Fibroblast of the aortic adventitia (primary cell): ENCODE results near the gene SYP. TPM values are rescaled to one million over a fixed set of nuclear protein-coding genes. Genes with fewer than 3 reads are reported as not detected.

Experiments
- DNase-seq: peaks from one replicate; pipeline ENCODE4 v3.0.0-alpha.2; 2010; ENCODE audit warnings: low read depth
- H3K4me3 ChIP-seq: 2 replicates; pipeline ENCODE4 v1.5.1; 2011; ENCODE audit warnings: low read depth, mild to moderate bottlenecking, control low read depth, low read length, moderate library complexity
- CTCF ChIP-seq: IDR thresholded peaks from 2 replicates; pipeline ENCODE4 v1.5.1; 2011; ENCODE audit warnings: mild to moderate bottlenecking, low read length, control low read depth, inconsistent platforms; ENCODE audit not compliant: insufficient read depth
- total RNA-seq: library from RNA; depleted of rRNA; stranded (reverse); fragments of >200 nt; gene quantifications from 2 replicates; pipeline ENCODE4 v1.2.3, GENCODE V29; 2012; ENCODE audit warnings: low replicate concordance

The SYP gene
- total RNA-seq, 1 donor = 0.18 TPM

- no peak overlapping the region for H3K4me3 ChIP-seq
- TF ChIP-seq CTCF = no peak
- no peak for DNase-seq
These were observed 25.9 kb upstream of the SYP start for GRCh38 chrX:49225858-49226257.

DNA sequence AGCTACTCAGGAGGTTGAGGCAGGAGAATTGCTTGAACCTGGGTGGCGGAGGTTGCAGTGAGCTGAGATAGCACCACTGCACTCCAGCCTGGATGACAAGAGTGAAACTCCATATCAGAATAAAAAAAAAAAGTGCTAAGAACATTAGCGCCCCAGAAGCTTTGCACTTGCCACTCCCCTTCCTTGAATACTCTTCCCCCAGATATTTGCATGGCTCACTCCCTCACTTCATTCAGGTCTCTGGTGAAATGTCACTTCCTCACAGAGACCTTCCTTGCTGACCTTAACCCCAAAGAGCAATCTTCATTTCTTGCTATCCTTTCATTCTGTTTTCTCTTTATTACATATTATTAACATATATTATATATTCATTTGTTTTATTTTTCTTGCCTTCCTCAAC lies 21.9 kb upstream of the SYP start:
- no peak overlapping the region for H3K4me3 ChIP-seq
- no peak for DNase-seq
- TF ChIP-seq CTCF = no peak

DNA sequence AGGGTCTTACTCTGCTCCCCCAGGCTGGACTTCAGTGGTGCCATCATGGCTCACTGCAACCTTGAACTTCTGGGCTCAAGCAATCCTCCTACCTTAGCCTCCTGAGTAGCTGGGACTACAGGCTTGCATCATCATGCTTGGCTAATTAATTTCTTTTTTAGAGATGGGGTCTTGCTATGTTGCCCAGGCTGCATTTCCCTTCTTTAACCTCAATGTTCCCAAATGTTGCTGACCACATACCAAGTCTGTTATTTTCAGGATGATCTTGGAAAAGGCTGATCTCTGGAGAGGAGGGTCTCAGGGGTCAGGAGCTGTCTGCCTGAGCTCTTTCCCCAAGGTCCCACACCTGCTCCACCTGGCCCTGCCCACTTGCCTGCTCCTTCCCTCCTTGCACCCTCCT lies 20.1 kb upstream of the SYP start:
- TF ChIP-seq CTCF = no peak
- DNase-seq = no peak
- H3K4me3 ChIP-seq = no peak overlapping the region

GRCh38 chrX:49214996-49215526 lies 15.1 kb upstream of the SYP start:
- DNase-seq = no peak
- no peak for TF ChIP-seq CTCF
- H3K4me3 ChIP-seq = no peak overlapping the region

DNA sequence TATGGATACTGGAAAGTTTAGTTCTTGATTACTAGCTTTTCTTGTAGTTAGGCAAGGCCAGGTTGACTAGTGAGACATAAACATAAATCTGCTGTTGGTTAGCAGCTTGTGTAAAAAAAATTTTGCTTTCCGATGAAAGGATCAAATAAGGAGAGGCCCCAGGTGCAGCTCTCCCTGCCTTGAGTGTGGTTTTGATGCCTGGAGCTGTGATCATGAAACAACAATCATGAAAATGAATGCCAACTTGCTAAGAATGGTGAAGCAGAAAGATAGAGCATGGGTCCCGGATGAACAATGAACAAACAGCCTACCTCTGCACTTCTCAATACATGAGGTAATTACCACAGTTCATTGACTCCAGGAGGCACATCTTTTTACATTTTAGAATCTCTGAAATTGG lies 14.4 kb upstream of the SYP start:
- H3K4me3 ChIP-seq = no peak overlapping the region
- TF ChIP-seq CTCF = no peak
- DNase-seq = no peak

DNA sequence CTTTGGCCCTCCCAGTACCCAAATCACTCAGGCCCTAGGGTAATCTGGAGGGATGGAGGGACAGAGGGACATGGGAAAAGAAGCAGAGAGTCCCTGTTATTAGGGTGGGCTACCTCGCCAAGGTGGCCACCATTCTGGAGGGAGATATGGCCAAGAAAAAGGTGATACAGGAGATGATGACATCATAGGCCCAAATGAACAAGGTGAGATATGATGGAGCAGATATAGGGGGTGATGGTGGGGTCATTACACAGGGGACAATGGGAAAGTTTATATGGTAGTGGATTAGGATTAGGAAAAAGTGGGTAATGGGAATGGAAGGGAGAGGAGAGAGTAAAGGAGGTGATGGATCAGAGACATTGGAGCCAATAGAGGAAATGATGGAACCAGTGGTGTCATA lies 12.9 kb upstream of the SYP start:
- TF ChIP-seq CTCF = no peak
- no peak for DNase-seq

GRCh38 chrX:49212209-49212608 lies 12.2 kb upstream of the SYP start:
- H3K4me3 ChIP-seq = no peak overlapping the region
- no peak for TF ChIP-seq CTCF
- no peak for DNase-seq

More for the DNA sequence above, 12.9 kb upstream of the SYP start:
- H3K4me3 ChIP-seq = no peak overlapping the region
